CD4-positive, alpha-beta T cell (primary cell): ENCODE measurements around the gene TTC34. TPM values are rescaled to one million over a fixed set of nuclear protein-coding genes. Genes with fewer than 3 reads are reported as not detected.

ENCODE experiments used
- ATAC-seq: fragments of 200-7000 bp; cut with Tn5 transposase; one replicate; pipeline ENCODE4 v1.10.0; 2022; ENCODE audit warnings: mild to moderate bottlenecking; ENCODE audit not compliant: poor library complexity
- CTCF ChIA-PET: fragments of 350-600 bp; sonication (Branson Sonifier 250); formaldehyde crosslinking; loops from one replicate; lab custom pipeline; 2021; ENCODE audit warnings: antibody characterized with exemption, inconsistent platforms; lab: Charles Lee
- POLR2A ChIA-PET: fragments of 350-600 bp; sonication (Branson Sonifier 250); formaldehyde crosslinking; loops from one replicate; lab custom pipeline; 2021; ENCODE audit warnings: antibody characterized with exemption, inconsistent platforms; lab: Charles Lee
- DNase-seq, 14 experiments: peaks; one replicate each; pipeline ENCODE4 v3.0.0-alpha.2; 2013 to 2020; ENCODE audit warnings: mixed read lengths in 2 of 14
- H3K27ac ChIP-seq, 2 donors: one replicate each; pipeline versions ENCODE4 v1.5.1 to v1.7.0; 2013; ENCODE audit warnings: low read length in 2 of 2, low read depth in 1 of 2, mild to moderate bottlenecking in 1 of 2
- H3K27me3 ChIP-seq, 2 experiments: 1 replicate in 1 of 2; 2 replicates in 1 of 2; pipeline versions ENCODE4 v1.6.1 to v1.7.0; 2013; ENCODE audit warnings: low read length in 2 of 2, control low read depth in 1 of 2, mild to moderate bottlenecking in 1 of 2, moderate library complexity in 1 of 2; ENCODE audit not compliant: insufficient read depth in 2 of 2, control insufficient read depth in 1 of 2
- H3K36me3 ChIP-seq: one replicate; pipeline ENCODE4 v1.6.1; 2013; ENCODE audit warnings: low read length, control low read depth; ENCODE audit not compliant: insufficient read depth
- H3K4me1 ChIP-seq: one replicate; pipeline ENCODE4 v1.6.1; 2013; ENCODE audit warnings: low read length, control low read depth; ENCODE audit not compliant: insufficient read depth
- H3K4me3 ChIP-seq: one replicate; pipeline ENCODE4 v1.5.1; 2013; ENCODE audit warnings: mild to moderate bottlenecking, low read length, moderate library complexity
- H3K9me3 ChIP-seq, 2 experiments: 1 replicate in 1 of 2; 2 replicates in 1 of 2; pipeline versions ENCODE4 v1.6.1 to v1.7.0; 2013; ENCODE audit warnings: low read length in 2 of 2, mild to moderate bottlenecking in 2 of 2, control low read depth in 1 of 2, moderate library complexity in 1 of 2; ENCODE audit not compliant: control insufficient read depth in 1 of 2, insufficient read depth in 1 of 2
- H3K27ac Mint-ChIP-seq: one replicate; pipeline ENCODE4 v1.8.0; 2020; ENCODE audit warnings: mixed read lengths
- H3K27me3 Mint-ChIP-seq: one replicate; pipeline ENCODE4 v1.8.0; 2021; ENCODE audit warnings: mixed read lengths
- H3K36me3 Mint-ChIP-seq: one replicate; pipeline ENCODE4 v1.8.0; 2021; ENCODE audit warnings: low read depth, mixed read lengths
- H3K4me1 Mint-ChIP-seq: one replicate; pipeline ENCODE4 v1.8.0; 2021; ENCODE audit warnings: low read depth, mixed read lengths
- H3K4me3 Mint-ChIP-seq: one replicate; pipeline ENCODE4 v1.8.0; 2020; ENCODE audit warnings: mild to moderate bottlenecking, mixed read lengths
- H3K9me3 Mint-ChIP-seq: one replicate; pipeline ENCODE4 v1.8.0; 2020; ENCODE audit warnings: mixed read lengths
- intact Hi-C, 2 experiments: fragments of 100-400 bp; cut with DNase I in 1 of 2; cut with micrococcal nuclease in 1 of 2; formaldehyde crosslinking; loops; one replicate each; pipeline versions ENCODE4 v1.15.1 to v1.9.0; 2023 to 2025; cut with DNase I, micrococcal nuclease
- total RNA-seq, 174 experiments: library from RNA in 2 of 174; stranded (reverse) in 2 of 174; gene quantifications; one replicate each; pipeline ENCODE4 v1.2.3 and lab custom pipeline; 2021 to 2026
- TF ChIP-seq, protein P1 (sequence below): fragments of 200-600 bp; IDR thresholded peaks from one replicate; pipeline ENCODE4 v1.8.0; 2022; ENCODE audit warnings: antibody characterized with exemption, mild to moderate bottlenecking

TTC34 gene
- total RNA-seq, 2 experiments from 2014 or later, result 1.3 TPM

DNA sequence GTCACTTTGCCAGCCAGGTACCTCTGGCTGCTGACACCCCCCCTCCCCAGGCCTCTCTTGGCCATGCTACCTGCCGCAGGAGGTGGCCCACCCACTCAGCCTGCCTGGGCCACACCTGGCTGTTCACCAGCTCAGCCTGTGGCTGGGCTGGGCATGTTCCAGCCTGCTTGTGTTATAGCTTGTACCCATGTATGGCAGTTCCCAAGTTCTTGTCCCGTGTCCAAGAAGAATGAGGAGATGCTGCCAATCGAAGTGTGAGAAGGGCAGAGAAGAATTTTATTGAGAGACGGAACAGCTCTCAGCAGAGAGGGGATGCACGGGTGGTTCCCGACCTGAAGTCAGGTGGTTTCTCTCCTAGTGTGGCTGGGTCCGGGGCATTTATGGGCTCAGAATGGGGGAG lies 164.8 kb downstream of the TTC34 start:
- ChIA-PET CTCF (no interaction called here), POLR2A (interaction anchor here (0.8 kb wide), 1 partner anchor 13 kb away, joined by 3 read pairs; no protein-coding TSS in a partner anchor)
- Histone ChIP-seq H3K36me3 (no peaks in the 10 kb centered on the region), H3K4me3 (no peak overlapping the region), H3K4me1 (peaks cover 13% of the 10 kb centered on the region), H3K9me3 (peaks cover 0 to 22% of the 10 kb centered on the region in 2 experiments), H3K27ac (no peak overlapping the region), H3K27me3 (no peaks in the 10 kb centered on the region)
- H3K4me3 Mint-ChIP-seq, result no peak overlapping the region
- H3K4me1 Mint-ChIP-seq, result peaks cover 7% of the 10 kb centered on the region
- intact Hi-C loops, result no loop called here
- ATAC-seq (no peak), DNase-seq (no peak)
- TF ChIP-seq, protein P1, sequence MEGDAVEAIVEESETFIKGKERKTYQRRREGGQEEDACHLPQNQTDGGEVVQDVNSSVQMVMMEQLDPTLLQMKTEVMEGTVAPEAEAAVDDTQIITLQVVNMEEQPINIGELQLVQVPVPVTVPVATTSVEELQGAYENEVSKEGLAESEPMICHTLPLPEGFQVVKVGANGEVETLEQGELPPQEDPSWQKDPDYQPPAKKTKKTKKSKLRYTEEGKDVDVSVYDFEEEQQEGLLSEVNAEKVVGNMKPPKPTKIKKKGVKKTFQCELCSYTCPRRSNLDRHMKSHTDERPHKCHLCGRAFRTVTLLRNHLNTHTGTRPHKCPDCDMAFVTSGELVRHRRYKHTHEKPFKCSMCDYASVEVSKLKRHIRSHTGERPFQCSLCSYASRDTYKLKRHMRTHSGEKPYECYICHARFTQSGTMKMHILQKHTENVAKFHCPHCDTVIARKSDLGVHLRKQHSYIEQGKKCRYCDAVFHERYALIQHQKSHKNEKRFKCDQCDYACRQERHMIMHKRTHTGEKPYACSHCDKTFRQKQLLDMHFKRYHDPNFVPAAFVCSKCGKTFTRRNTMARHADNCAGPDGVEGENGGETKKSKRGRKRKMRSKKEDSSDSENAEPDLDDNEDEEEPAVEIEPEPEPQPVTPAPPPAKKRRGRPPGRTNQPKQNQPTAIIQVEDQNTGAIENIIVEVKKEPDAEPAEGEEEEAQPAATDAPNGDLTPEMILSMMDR, result no peak
- no peaks in the 10 kb centered on the region for H3K36me3 Mint-ChIP-seq
- no peak overlapping the region for H3K27ac Mint-ChIP-seq
- no peaks in the 10 kb centered on the region for H3K9me3 Mint-ChIP-seq
- peaks cover 5% of the 10 kb centered on the region for H3K27me3 Mint-ChIP-seq

DNA sequence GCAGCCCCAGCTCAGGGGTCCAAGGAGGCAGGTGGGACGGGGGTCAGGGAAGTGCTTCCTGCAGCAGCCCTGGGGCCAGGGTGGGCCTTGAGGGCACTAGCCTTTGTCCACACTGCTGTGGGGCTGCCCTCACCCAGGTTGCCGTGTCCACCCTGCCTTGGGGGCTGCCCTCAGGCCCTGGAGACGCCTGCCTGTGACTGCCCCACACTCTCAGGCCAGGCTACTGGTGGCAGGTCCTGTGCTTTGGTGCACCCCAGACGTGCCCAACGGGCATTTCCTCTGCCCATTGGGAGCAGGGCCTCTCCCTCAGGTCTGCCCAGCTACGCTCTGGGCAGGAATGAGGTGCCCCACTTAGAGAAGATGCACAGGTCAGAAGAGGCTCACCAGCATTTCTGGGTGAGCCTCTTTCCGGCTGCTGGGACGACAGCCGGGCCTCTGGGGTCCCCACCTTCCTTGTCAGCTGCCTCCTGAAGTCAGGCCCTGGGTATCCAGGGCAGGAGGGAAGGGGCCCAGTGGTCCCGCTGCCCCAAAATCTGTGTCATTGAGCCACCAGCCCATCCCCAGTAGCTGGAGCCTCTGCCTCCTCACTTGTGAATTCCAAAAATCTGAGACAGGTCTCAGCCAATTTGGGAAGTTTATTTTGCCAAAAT lies 166.0 kb downstream of the TTC34 start:
- ChIA-PET POLR2A (no interaction called here), CTCF (no interaction called here)
- Mint-ChIP-seq H3K4me3 (no peak overlapping the region), H3K27me3 (peaks cover 15% of the 10 kb centered on the region), H3K36me3 (no peaks in the 10 kb centered on the region), H3K27ac (no peak overlapping the region), H3K9me3 (no peaks in the 10 kb centered on the region), H3K4me1 (peaks cover 7% of the 10 kb centered on the region)
- ATAC-seq, result no peak
- Histone ChIP-seq H3K27me3 (peaks cover 0 to 3% of the 10 kb centered on the region in 2 experiments), H3K27ac (no peak overlapping the region), H3K36me3 (no peaks in the 10 kb centered on the region), H3K4me1 (peaks cover 4% of the 10 kb centered on the region), H3K4me3 (no peak overlapping the region), H3K9me3 (peaks cover 0 to 27% of the 10 kb centered on the region in 2 experiments)
- TF ChIP-seq, protein P1, result no peak
- intact Hi-C loops, result no loop called here
- no peak for DNase-seq

DNA sequence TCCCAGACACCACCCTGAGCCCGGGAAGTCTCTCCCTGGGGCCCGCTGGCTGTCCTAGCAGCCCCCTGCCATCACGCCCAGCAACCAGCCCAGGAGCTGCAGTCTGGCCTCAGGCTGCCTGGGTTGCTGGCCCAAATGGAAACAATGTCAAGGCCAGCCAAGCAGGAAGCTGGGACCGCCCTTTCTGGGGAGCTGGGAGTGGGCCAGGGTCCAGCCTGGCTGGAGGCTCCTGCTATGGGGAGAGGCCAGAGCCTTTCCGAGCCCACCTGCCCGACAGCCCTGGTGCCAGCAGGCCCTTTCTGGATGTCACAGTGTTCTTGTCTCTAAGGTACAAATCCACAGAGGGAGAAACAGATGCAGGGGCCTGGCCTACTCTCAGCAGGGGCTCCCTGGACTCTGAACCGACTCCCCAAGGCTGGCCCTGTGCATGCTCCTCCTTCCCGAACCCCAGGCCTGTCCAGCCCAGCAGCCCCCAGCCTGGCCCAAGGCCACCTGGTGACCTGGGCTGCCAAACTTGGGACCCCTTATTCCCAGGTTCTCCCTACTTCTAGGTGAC lies 167.5 kb downstream of the TTC34 start:
- H3K36me3 Mint-ChIP-seq, result no peaks in the 10 kb centered on the region
- H3K27ac Mint-ChIP-seq, result no peak overlapping the region
- DNase-seq (no peak), ATAC-seq (no peak)
- TF ChIP-seq, protein P1, result no peak
- ChIA-PET POLR2A (interaction anchor here (0.6 kb wide), 1 partner anchor 219 kb away, joined by 3 read pairs; no protein-coding TSS in a partner anchor), CTCF (no interaction called here)
- peaks cover 0 to 41% of the 10 kb centered on the region in 2 experiments for H3K9me3 ChIP-seq
- intact Hi-C loops, result loop anchor here in 1 of 2 experiments (5.0 kb wide), 1 partner anchor 858 kb away; no protein-coding TSS in a partner anchor
- no peak overlapping the region for H3K4me3 ChIP-seq
- peaks cover 26% of the 10 kb centered on the region for H3K27me3 Mint-ChIP-seq
- no peaks in the 10 kb centered on the region for H3K9me3 Mint-ChIP-seq
- no peak overlapping the region for H3K27ac ChIP-seq
- peaks cover 3% of the 10 kb centered on the region for H3K4me1 Mint-ChIP-seq
- no peaks in the 10 kb centered on the region for H3K36me3 ChIP-seq
- peaks cover 11 to 12% of the 10 kb centered on the region in 2 experiments for H3K27me3 ChIP-seq
- H3K4me3 Mint-ChIP-seq, result no peak overlapping the region
- H3K4me1 ChIP-seq, result peaks cover 4% of the 10 kb centered on the region
